CD4-positive, alpha-beta T cell treated with Interleukin-12 subunit alpha and Interleukin-12 subunit beta, for 1 hour (primary cell): ENCODE measurements around the gene SPHKAP.
"Not testable (repeated sequence)": the region's sequence is repeated elsewhere in the genome, so short reads cannot be mapped to it uniquely, and the experiment has no call there.

Source experiments
- DNase-seq: peaks from one replicate; pipeline ENCODE4 v3.0.0-alpha.2; 2020

Gene SPHKAP

GRCh38 chr2:228102949-228103348, 78.5 kb downstream of the SPHKAP start:
- DNase-seq = no peak

GRCh38 chr2:228094377-228094921, 87.0 kb downstream of the SPHKAP start:
- DNase-seq = no peak

GRCh38 chr2:228092056-228092455, 89.4 kb downstream of the SPHKAP start:
- no peak for DNase-seq

- DNase-seq = no peak
Observed at GRCh38 chr2:228086561-228086960, 94.9 kb downstream of the SPHKAP start.

- DNase-seq = no peak
Observed at GRCh38 chr2:228084717-228085116, 96.8 kb downstream of the SPHKAP start.

- DNase-seq = no peak
Observed at GRCh38 chr2:228083131-228083530, 98.4 kb downstream of the SPHKAP start.

- DNase-seq = no peak
Observed at GRCh38 chr2:228082571-228082970, 98.9 kb downstream of the SPHKAP start.

- no peak for DNase-seq
Observed at GRCh38 chr2:228079194-228079593, 102.3 kb downstream of the SPHKAP start.

GRCh38 chr2:228076695-228077094, 104.8 kb downstream of the SPHKAP start:
- DNase-seq = not testable (repeated sequence)

GRCh38 chr2:228072669-228073068, 108.8 kb downstream of the SPHKAP start:
- DNase-seq = no peak

- no peak for DNase-seq
Observed at GRCh38 chr2:228067309-228067708, 114.2 kb downstream of the SPHKAP start.

GRCh38 chr2:228066126-228066798, 115.2 kb downstream of the SPHKAP start:
- DNase-seq = no peak

- DNase-seq = no peak
Observed at GRCh38 chr2:228065686-228066085, 115.8 kb downstream of the SPHKAP start.

GRCh38 chr2:228064796-228065315, 116.6 kb downstream of the SPHKAP start:
- no peak for DNase-seq

GRCh38 chr2:228064024-228064423, 117.5 kb downstream of the SPHKAP start:
- DNase-seq = no peak

GRCh38 chr2:228063558-228063957, 117.9 kb downstream of the SPHKAP start:
- DNase-seq = no peak

GRCh38 chr2:228059735-228060134, 121.8 kb downstream of the SPHKAP start:
- DNase-seq = no peak

- no peak for DNase-seq
Observed at GRCh38 chr2:228056293-228057097, 125.0 kb downstream of the SPHKAP start.

GRCh38 chr2:228048838-228049490, 132.5 kb downstream of the SPHKAP start:
- DNase-seq = no peak

- no peak for DNase-seq
Observed at GRCh38 chr2:228040995-228041394, 140.5 kb downstream of the SPHKAP start.

- DNase-seq = no peak
Observed at GRCh38 chr2:228039752-228040534, 141.5 kb downstream of the SPHKAP start.

GRCh38 chr2:228038967-228039366, 142.5 kb downstream of the SPHKAP start:
- no peak for DNase-seq
